Endothelial cell of umbilical vein (primary cell): ENCODE results near the gene CEP128. TPM values are rescaled to one million over a fixed set of nuclear protein-coding genes. Genes with fewer than 3 reads are reported as not detected.

Experiments used
- BruUV-seq: library from RNA; stranded (reverse); fragments of 400-500 nt; replicated peaks from 2 replicates; lab custom pipeline; 2021; lab: Mats Ljungman, UMichigan
- CTCF ChIA-PET: fragments of 300-600, 350-600 bp; sonication (Branson Sonifier 250); formaldehyde crosslinking; loops from one replicate; lab custom pipeline; 2021; ENCODE audit warnings: antibody characterized with exemption, inconsistent platforms; lab: Charles Lee
- POLR2A ChIA-PET: fragments of 300-600, 350-600 bp; sonication (Branson Sonifier 250); formaldehyde crosslinking; loops from one replicate; lab custom pipeline; 2021; ENCODE audit warnings: antibody characterized with exemption, inconsistent platforms; lab: Charles Lee
- DNase-seq: peaks from one replicate; pipeline ENCODE4 v3.0.0-alpha.2; 2011; ENCODE audit warnings: low read depth, low spot score
- FAIRE-seq: peaks from 2 replicates; lab custom pipeline; 2011; peaks lifted over from hg19 to GRCh38; lab: Jason Lieb, UNC
- H2AFZ ChIP-seq: 2 replicates; pipeline ENCODE4 v1.6.0; 2012; ENCODE audit warnings: low read depth, low read length, control low read depth, inconsistent platforms
- H3K27ac ChIP-seq: 2 replicates; pipeline ENCODE4 v1.5.1; 2011; ENCODE audit warnings: low read depth, mild to moderate bottlenecking, control low read depth, low read length, moderate library complexity; ENCODE audit not compliant: insufficient read depth
- H3K27me3 ChIP-seq, 2 experiments: 2 replicates each; pipeline versions ENCODE4 v1.6.0 to v1.6.1; 2011; ENCODE audit warnings: low read length in 2 of 2, mixed read lengths in 1 of 2; ENCODE audit not compliant: control insufficient read depth in 2 of 2, insufficient read depth in 2 of 2
- H3K36me3 ChIP-seq, 2 experiments: 2 replicates in 1 of 2; 3 replicates in 1 of 2; pipeline ENCODE4 v1.5.1; 2011; ENCODE audit warnings: low read length in 2 of 2, mild to moderate bottlenecking in 1 of 2, moderate library complexity in 1 of 2; ENCODE audit not compliant: control insufficient read depth in 2 of 2, insufficient read depth in 2 of 2; ENCODE audit errors: extremely low read depth in 1 of 2
- H3K4me1 ChIP-seq: 3 replicates; pipeline ENCODE4 v1.5.1; 2011; ENCODE audit warnings: mild to moderate bottlenecking, low read length; ENCODE audit not compliant: control insufficient read depth, insufficient read depth; ENCODE audit errors: extremely low read depth
- H3K4me2 ChIP-seq: 2 replicates; pipeline ENCODE4 v1.6.1; 2011; ENCODE audit warnings: low read length, control low read depth, mixed read lengths; ENCODE audit not compliant: insufficient read depth
- H3K4me3 ChIP-seq, 3 experiments: fragments of 200-600 bp in 1 of 3; sonication (generic), shearing (Covaris generic) in 1 of 3; replicated peaks in 1 of 3; 2 replicates each; pipeline ENCODE4 v1.5.1; 2011 to 2016; ENCODE audit warnings: control low read depth in 3 of 3, low read length in 3 of 3, mild to moderate bottlenecking in 2 of 3, inconsistent platforms in 1 of 3, low read depth in 1 of 3, moderate library complexity in 1 of 3; ENCODE audit not compliant: insufficient read depth in 1 of 3
- H3K79me2 ChIP-seq: 2 replicates; pipeline ENCODE4 v1.6.0; 2012; ENCODE audit warnings: low read length, inconsistent platforms; ENCODE audit not compliant: control insufficient read depth, insufficient read depth
- H3K9ac ChIP-seq: replicated peaks from 2 replicates; pipeline ENCODE3; 2011; ENCODE audit warnings: low read length, control low read depth; ENCODE audit not compliant: insufficient read depth; ENCODE audit errors: extremely low read depth
- H3K9me1 ChIP-seq: replicated peaks from 3 replicates; pipeline ENCODE4 v1.6.0; 2011; ENCODE audit warnings: mild to moderate bottlenecking, low read length; ENCODE audit not compliant: control insufficient read depth, insufficient read depth; ENCODE audit errors: extremely low read depth
- H3K9me3 ChIP-seq: replicated peaks from 2 replicates; pipeline ENCODE4 v1.5.1; 2012; ENCODE audit warnings: low read length, inconsistent platforms; ENCODE audit not compliant: control insufficient read depth, insufficient read depth
- H4K20me1 ChIP-seq: replicated peaks from 2 replicates; pipeline ENCODE3; 2011; ENCODE audit warnings: mild to moderate bottlenecking, low read length; ENCODE audit not compliant: control insufficient read depth, insufficient read depth; ENCODE audit errors: extremely low read depth
- EZH2 ChIP-seq: IDR thresholded peaks from 2 replicates; pipeline ENCODE4 v1.6.1; 2012; ENCODE audit warnings: borderline replicate concordance, low read depth, mild to moderate bottlenecking, moderate library complexity, low read length, inconsistent platforms; ENCODE audit not compliant: severe bottlenecking
- FOS ChIP-seq: IDR thresholded peaks from 2 replicates; pipeline ENCODE4 v1.6.1; 2011; ENCODE audit warnings: mild to moderate bottlenecking, low read length, moderate library complexity, borderline replicate concordance; ENCODE audit not compliant: insufficient read depth
- GATA2 ChIP-seq: IDR thresholded peaks from 2 replicates; pipeline ENCODE4 v1.7.0; 2011; ENCODE audit warnings: low read depth, mild to moderate bottlenecking, moderate library complexity, mixed read lengths, low read length; ENCODE audit not compliant: insufficient read length, insufficient read depth
- JUN ChIP-seq: IDR thresholded peaks from 2 replicates; pipeline ENCODE4 v1.6.1; 2011; ENCODE audit warnings: borderline replicate concordance, low read depth; ENCODE audit not compliant: insufficient read length, insufficient read depth
- MYC ChIP-seq: IDR thresholded peaks from one replicate; pipeline ENCODE4 v1.6.1; 2011; ENCODE audit warnings: mild to moderate bottlenecking, low read depth, low read length
- POLR2A ChIP-seq: IDR thresholded peaks from 2 replicates; pipeline ENCODE4 v1.6.1; 2012; ENCODE audit warnings: low read depth, mild to moderate bottlenecking, control low read depth, low read length
- POLR2AphosphoS5 ChIP-seq: IDR thresholded peaks from 2 replicates; pipeline ENCODE4 v1.6.1; 2012; ENCODE audit warnings: low read depth, mild to moderate bottlenecking, control low read depth, low read length, moderate library complexity; ENCODE audit not compliant: insufficient read depth
- dilution Hi-C: fragments of 300-500 bp; cut with MboI; formaldehyde crosslinking; loops from one replicate; pipeline ENCODE4 v1.15.0; 2019; ENCODE audit warnings: low sequenced_read_pairs; ENCODE audit not compliant: extremely low pct_ligation_motif_present
- intact Hi-C: fragments of 100-400 bp; cut with micrococcal nuclease; formaldehyde crosslinking; loops from one replicate; pipeline ENCODE4 v1.10.0; 2022
- polyA plus RNA-seq, 4 experiments: library from polyadenylated mRNA; depleted of rRNA in 3 of 4; stranded (reverse) in 3 of 4; unstranded in 1 of 4; fragments of >200 nt; gene quantifications; 2 replicates each; pipeline versions ENCODE4 v1.2.1 to v1.2.3, GENCODE V29; 2011 to 2012; ENCODE audit warnings: missing spikeins in 1 of 4
- total RNA-seq: library from RNA; stranded (reverse); gene quantifications from 2 replicates; pipeline ENCODE4 v1.2.3, GENCODE V29; 2021
- TF ChIP-seq, protein P1 (sequence below): IDR thresholded peaks from 2 replicates; pipeline ENCODE4 v1.6.1; 2011; ENCODE audit not compliant: insufficient read depth, insufficient read length
- TF ChIP-seq, protein P2 (sequence below), 2 donors: IDR thresholded peaks; 1 replicate in 1 of 2; 2 replicates in 1 of 2; pipeline ENCODE4 v1.5.1; 2011; ENCODE audit warnings: low read length in 2 of 2, mild to moderate bottlenecking in 2 of 2, moderate library complexity in 2 of 2, control low read depth in 1 of 2, inconsistent platforms in 1 of 2, low read depth in 1 of 2; ENCODE audit not compliant: insufficient read depth in 1 of 2; ENCODE audit errors: extremely low read depth in 1 of 2

CEP128 gene
- total and polyA plus RNA-seq, 2 donors (not counting 3 experiments of a cell fraction or from before 2014, with no cell fraction given) = 0.91 to 23.7 TPM

GRCh38 chr14:80951491-80951890 is 10.0 kb upstream of the CEP128 start:
- H3K4me1 ChIP-seq = peaks cover 4% of the 10 kb centered on the region
- H3K9ac ChIP-seq = no peak overlapping the region
- H3K27me3 ChIP-seq = peaks cover 21 to 48% of the 10 kb centered on the region in 2 experiments
- no peaks in the 10 kb centered on the region for H3K9me3 ChIP-seq
- H2AFZ ChIP-seq = no peak overlapping the region
- BruUV-seq = no TSS peak
- no peak overlapping the region for H3K27ac ChIP-seq
- H3K4me2 ChIP-seq = no peak overlapping the region
- dilution Hi-C loops = no loop called here
- H3K9me1 ChIP-seq = no peaks in the 10 kb centered on the region
- CTCF ChIA-PET = interaction anchor here (1.4 kb wide), 1 partner anchor 36 kb away, joined by 4 read pairs; no protein-coding TSS in a partner anchor
- no peak for TF ChIP-seq MYC
- no peak for TF ChIP-seq EZH2
- no peak for TF ChIP-seq POLR2AphosphoS5
- TF ChIP-seq, protein P1, sequence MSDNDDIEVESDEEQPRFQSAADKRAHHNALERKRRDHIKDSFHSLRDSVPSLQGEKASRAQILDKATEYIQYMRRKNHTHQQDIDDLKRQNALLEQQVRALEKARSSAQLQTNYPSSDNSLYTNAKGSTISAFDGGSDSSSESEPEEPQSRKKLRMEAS = no peak
- TF ChIP-seq FOS = no peak
- TF ChIP-seq JUN = no peak
- TF ChIP-seq POLR2A = no peak
- TF ChIP-seq, protein P2, sequence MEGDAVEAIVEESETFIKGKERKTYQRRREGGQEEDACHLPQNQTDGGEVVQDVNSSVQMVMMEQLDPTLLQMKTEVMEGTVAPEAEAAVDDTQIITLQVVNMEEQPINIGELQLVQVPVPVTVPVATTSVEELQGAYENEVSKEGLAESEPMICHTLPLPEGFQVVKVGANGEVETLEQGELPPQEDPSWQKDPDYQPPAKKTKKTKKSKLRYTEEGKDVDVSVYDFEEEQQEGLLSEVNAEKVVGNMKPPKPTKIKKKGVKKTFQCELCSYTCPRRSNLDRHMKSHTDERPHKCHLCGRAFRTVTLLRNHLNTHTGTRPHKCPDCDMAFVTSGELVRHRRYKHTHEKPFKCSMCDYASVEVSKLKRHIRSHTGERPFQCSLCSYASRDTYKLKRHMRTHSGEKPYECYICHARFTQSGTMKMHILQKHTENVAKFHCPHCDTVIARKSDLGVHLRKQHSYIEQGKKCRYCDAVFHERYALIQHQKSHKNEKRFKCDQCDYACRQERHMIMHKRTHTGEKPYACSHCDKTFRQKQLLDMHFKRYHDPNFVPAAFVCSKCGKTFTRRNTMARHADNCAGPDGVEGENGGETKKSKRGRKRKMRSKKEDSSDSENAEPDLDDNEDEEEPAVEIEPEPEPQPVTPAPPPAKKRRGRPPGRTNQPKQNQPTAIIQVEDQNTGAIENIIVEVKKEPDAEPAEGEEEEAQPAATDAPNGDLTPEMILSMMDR (IDR thresholded peaks at IDR 0.05; ENCODE audit: extremely low read depth in 1 of 2, insufficient read depth in 1 of 2, low read depth in 1 of 2, low read length in 2 of 2) = no peak
- no peak for TF ChIP-seq GATA2
- FAIRE-seq (no peak), DNase-seq (no peak)
- H3K36me3 ChIP-seq = no peaks in the 10 kb centered on the region
- H4K20me1 ChIP-seq = no peaks in the 10 kb centered on the region
- H3K4me3 ChIP-seq = no peak overlapping the region
- intact Hi-C loops = no loop called here
- POLR2A ChIA-PET = no interaction called here
- no peaks in the 10 kb centered on the region for H3K79me2 ChIP-seq
